Activated CD4-positive, alpha-beta T cell treated with anti-CD3 and anti-CD28 coated beads for 36 hours (primary cell): ENCODE results near the gene PANK2. TPM values are rescaled to one million over a fixed set of nuclear protein-coding genes. Genes with fewer than 3 reads are reported as not detected.
"Not testable (repeated sequence)": the region's sequence is repeated elsewhere in the genome, so short reads cannot be mapped to it uniquely, and the experiment has no call there.

Source experiments
- ATAC-seq: fragments of 200-7000 bp; cut with Tn5 transposase; one replicate; pipeline ENCODE4 v1.10.0; 2021; ENCODE audit warnings: mild to moderate bottlenecking, moderate library complexity
- CTCF ChIA-PET: fragments of 350-600 bp; sonication (Branson Sonifier 250); formaldehyde crosslinking; loops from one replicate; lab custom pipeline; 2021; ENCODE audit warnings: antibody characterized with exemption; lab: Charles Lee
- POLR2A ChIA-PET: fragments of 350-600 bp; sonication (Branson Sonifier 250); formaldehyde crosslinking; loops from one replicate; lab custom pipeline; 2021; ENCODE audit warnings: antibody characterized with exemption, inconsistent platforms; lab: Charles Lee
- DNase-seq: peaks from one replicate; pipeline ENCODE4 v3.0.0-alpha.2; 2020
- H3K27ac Mint-ChIP-seq: one replicate; pipeline ENCODE4 v1.8.0; 2021; ENCODE audit warnings: mixed read lengths
- H3K27me3 Mint-ChIP-seq: one replicate; pipeline ENCODE4 v1.8.0; 2021; ENCODE audit warnings: mixed read lengths
- H3K36me3 Mint-ChIP-seq: one replicate; pipeline ENCODE4 v1.8.0; 2021; ENCODE audit warnings: low read depth, mixed read lengths
- H3K4me1 Mint-ChIP-seq: one replicate; pipeline ENCODE4 v1.8.0; 2021; ENCODE audit warnings: mixed read lengths
- H3K4me3 Mint-ChIP-seq: one replicate; pipeline ENCODE4 v1.8.0; 2021; ENCODE audit warnings: mild to moderate bottlenecking, moderate library complexity, mixed read lengths
- H3K9me3 Mint-ChIP-seq: one replicate; pipeline ENCODE4 v1.8.0; 2021; ENCODE audit warnings: low read depth, mixed read lengths
- intact Hi-C, 2 experiments: fragments of 100-400 bp; cut with DNase I in 1 of 2; cut with micrococcal nuclease in 1 of 2; formaldehyde crosslinking; loops; one replicate each; pipeline versions ENCODE4 v1.14.2 to v1.15.1; 2022 to 2024; cut with DNase I, micrococcal nuclease
- total RNA-seq, 2 experiments: library from RNA; stranded (reverse); gene quantifications; one replicate each; pipeline ENCODE4 v1.2.3, GENCODE V29; 2021

Gene PANK2
- total RNA-seq, 2 experiments from 2014 or later, result 37.2 to 50.2 TPM

DNA sequence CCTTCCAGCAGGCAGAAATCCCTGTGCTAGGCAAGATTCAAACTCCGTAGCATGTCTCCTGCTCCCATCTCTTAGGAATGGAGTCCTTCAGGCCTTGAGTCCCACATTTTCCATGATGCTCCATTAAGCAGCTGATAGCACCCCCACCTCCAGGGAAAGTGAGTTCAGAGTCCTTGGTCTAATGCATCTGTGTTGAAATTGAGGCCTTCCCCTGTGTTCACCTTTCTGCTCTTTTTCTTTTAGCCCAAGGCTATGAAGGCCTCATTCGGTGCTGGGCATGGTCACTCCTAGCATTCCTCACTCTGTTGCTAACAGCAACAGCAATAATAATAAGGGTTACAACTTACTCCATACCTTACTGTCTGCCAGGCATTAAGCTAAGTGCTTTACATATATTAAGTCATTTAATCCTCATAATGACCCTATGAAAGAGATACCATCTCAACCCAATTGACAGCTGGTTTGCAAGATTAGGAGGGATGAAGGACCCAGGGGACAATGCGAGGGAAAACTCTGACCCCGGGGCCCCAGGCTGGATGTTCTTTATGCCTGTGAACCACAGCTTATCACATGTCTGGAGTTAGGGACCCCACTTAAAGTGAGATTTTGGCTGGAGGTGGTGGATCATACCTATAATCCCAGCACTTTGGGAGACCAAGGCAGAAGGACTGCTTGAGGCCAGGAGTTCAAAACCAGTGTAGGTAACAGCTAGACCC lies 17.5 kb upstream of the PANK2 start:
- Mint-ChIP-seq H3K4me1 (peaks cover 8% of the 10 kb centered on the region), H3K36me3 (peaks cover 17% of the 10 kb centered on the region), H3K4me3 (no peak overlapping the region), H3K27me3 (no peaks in the 10 kb centered on the region), H3K9me3 (no peaks in the 10 kb centered on the region), H3K27ac (no peak overlapping the region)
- no peak for ATAC-seq
- ChIA-PET POLR2A (no interaction called here), CTCF (interaction anchor here (0.6 to 1.3 kb wide), 4 partner anchors 11 to 121 kb away, joined by 3 to 4 read pairs (median 4); no protein-coding TSS in a partner anchor)
- no peak for DNase-seq
- intact Hi-C loops, result no loop called here

DNA sequence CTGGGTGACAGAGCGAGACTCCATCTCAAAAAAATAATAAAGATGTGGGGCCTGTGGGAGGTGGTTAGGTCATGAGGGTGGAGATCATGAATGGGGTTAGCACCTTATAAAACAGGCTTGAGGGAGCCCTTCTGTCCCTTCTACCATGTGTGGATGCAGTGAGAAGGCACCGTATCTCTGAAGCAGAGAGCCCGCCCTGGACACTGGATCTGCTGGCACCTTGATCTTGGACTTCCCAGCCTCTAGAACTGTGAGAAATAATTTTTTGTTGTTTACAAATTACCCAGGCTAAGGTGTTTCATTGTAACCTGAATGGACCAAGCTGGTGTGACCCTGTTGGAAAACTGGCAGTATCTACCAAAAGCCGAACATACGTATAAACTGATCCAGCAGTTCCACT lies 15.7 kb upstream of the PANK2 start:
- intact Hi-C loops, result no loop called here

DNA sequence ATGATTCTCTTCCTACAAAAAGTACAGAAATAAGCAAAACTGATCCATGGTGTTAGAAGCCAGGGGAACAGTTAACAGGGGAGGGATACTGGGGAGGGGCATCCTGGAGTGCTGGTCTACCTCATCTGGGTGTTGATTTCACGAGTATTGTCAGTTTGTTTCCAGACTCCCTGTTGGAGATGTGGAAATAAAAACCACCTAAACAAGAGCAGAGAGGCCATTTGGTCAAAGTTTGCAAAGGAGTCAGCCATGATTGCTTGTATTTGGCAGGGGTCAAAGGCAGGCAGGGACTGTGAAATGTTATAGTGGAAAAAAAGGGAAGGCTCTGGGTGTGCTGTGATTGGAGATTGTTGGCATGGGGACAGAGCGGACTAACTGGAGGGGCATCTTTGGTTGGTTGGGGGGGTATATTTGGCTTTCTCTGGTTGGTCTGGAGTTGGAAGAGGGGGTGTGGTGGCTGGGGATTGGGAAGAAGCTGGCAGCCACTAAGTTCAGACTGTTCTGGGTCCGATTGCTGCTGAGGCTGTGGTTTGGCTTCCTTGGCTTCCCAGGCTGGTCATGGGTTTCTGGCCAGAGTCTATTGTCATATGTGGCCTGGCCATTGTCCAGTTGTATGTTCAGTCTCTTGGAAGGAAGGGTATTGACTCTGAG lies 14.9 kb upstream of the PANK2 start:
- intact Hi-C loops, result no loop called here
- ChIA-PET CTCF (interaction anchor here (0.6 kb wide), 1 partner anchor 26 kb away, joined by 3 read pairs; no protein-coding TSS in a partner anchor), POLR2A (no interaction called here)
- H3K4me1 Mint-ChIP-seq, result peaks cover 8% of the 10 kb centered on the region
- no peaks in the 10 kb centered on the region for H3K27me3 Mint-ChIP-seq
- H3K4me3 Mint-ChIP-seq, result no peak overlapping the region
- H3K36me3 Mint-ChIP-seq, result peaks cover 17% of the 10 kb centered on the region
- no peak for ATAC-seq
- no peaks in the 10 kb centered on the region for H3K9me3 Mint-ChIP-seq
- H3K27ac Mint-ChIP-seq, result no peak overlapping the region
- no peak for DNase-seq

More for the DNA sequence above, 15.7 kb upstream of the PANK2 start:
- Mint-ChIP-seq H3K36me3 (peaks cover 17% of the 10 kb centered on the region), H3K9me3 (no peaks in the 10 kb centered on the region), H3K4me1 (peaks cover 8% of the 10 kb centered on the region), H3K27me3 (no peaks in the 10 kb centered on the region), H3K27ac (no peak overlapping the region), H3K4me3 (no peak overlapping the region)
- no peak for DNase-seq
- ATAC-seq, result no peak
- ChIA-PET CTCF (no interaction called here), POLR2A (no interaction called here)

DNA sequence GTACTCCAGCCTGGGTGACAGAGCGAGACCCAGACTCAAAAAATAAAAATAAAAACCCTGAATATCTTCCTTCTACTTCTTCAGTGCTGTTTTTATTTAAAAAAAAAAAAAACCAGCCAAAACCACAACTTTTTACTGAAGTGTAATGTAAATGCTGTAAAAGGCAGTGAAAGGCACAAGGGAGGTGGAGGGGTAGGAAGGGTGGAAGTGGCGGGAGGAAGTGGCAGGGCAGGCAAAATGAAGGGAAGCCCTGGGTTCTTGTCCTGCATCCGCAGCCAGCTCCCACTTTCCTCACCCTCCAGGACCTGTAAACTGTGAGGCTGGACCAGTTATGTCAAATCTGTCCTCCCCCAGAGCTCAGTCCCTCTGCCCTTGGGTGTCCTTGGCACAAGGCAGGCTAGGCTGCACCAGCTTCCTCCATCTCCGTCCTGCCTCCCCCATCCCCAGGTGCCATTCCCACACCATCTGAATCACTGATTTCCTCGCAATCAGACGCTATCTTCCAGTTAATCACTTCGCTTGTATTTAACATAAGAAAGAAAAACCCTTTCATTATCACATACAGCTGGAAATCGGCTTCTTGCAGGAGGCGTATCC lies 13.7 kb upstream of the PANK2 start:
- CTCF ChIA-PET, result interaction anchor here (0.7 to 1.8 kb wide), 4 partner anchors 9 to 217 kb away, joined by 3 to 8 read pairs (median 5); no protein-coding TSS in a partner anchor
- Mint-ChIP-seq H3K9me3 (no peaks in the 10 kb centered on the region), H3K27me3 (no peaks in the 10 kb centered on the region), H3K27ac (no peak overlapping the region), H3K4me1 (peaks cover 8% of the 10 kb centered on the region), H3K36me3 (peaks cover 17% of the 10 kb centered on the region), H3K4me3 (no peak overlapping the region)
- ATAC-seq, result no peak
- intact Hi-C loops, result no loop called here
- DNase-seq, result no peak
- POLR2A ChIA-PET, result interaction anchor here (0.7 kb wide), 1 partner anchor 9 kb away, joined by 3 read pairs; no protein-coding TSS in a partner anchor

DNA sequence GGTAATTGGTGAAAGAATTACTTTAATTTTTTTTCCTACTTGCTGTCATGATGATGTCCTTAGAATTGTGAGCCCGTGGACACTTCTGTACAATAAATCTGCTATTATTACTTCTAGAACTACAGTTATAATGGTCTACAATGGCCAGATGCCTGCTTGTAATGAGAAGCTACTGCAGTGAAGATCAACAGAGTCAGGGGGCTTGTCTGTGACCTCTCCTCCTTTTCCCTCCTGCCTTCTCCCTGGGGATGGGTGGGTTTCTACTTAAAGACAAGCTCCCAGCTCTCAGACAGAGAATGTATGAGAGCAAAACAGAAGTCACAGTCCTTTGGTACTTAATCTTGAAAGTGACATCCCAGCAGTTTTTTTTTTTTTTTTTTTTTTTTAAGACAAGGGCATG lies 13.2 kb upstream of the PANK2 start:
- no peaks in the 10 kb centered on the region for H3K9me3 Mint-ChIP-seq
- H3K36me3 Mint-ChIP-seq, result peaks cover 17% of the 10 kb centered on the region
- H3K4me1 Mint-ChIP-seq, result peaks cover 8% of the 10 kb centered on the region
- H3K27me3 Mint-ChIP-seq, result no peaks in the 10 kb centered on the region
- ChIA-PET CTCF (interaction anchor here (0.9 to 1.8 kb wide), 3 partner anchors 9 to 21 kb away, joined by 3 to 8 read pairs (median 7); no protein-coding TSS in a partner anchor), POLR2A (interaction anchor here (0.7 kb wide), 1 partner anchor 10 kb away, joined by 3 read pairs; no protein-coding TSS in a partner anchor)
- ATAC-seq (no peak), DNase-seq (no peak)
- intact Hi-C loops, result no loop called here
- H3K4me3 Mint-ChIP-seq, result no peak overlapping the region
- no peak overlapping the region for H3K27ac Mint-ChIP-seq

DNA sequence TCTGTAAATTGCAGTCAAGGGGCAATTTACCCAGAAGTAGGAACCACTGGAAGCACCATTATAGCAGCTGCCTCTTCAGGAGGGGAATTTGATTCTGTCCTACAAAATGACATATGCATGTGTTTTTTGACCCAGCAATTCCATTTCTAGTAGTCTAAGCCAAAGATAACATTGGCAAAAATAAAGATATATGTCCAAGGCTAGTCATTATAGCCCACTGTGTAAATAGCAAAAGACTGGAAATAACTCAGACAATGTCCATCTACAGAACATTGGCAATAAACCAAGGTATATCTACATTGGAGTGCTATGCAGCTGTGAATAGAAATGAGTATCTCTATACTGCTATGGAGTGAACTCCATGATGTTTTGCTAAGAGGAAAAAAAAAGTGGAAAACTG lies 12.5 kb upstream of the PANK2 start:
- POLR2A ChIA-PET, result no interaction called here
- H3K9me3 Mint-ChIP-seq, result no peaks in the 10 kb centered on the region
- peaks cover 17% of the 10 kb centered on the region for H3K36me3 Mint-ChIP-seq
- intact Hi-C loops, result no loop called here
- ATAC-seq (no peak), DNase-seq (no peak)
- peaks cover 8% of the 10 kb centered on the region for H3K4me1 Mint-ChIP-seq
- no peak overlapping the region for H3K4me3 Mint-ChIP-seq
- CTCF ChIA-PET, result interaction anchor here (0.7 to 1.8 kb wide), 3 partner anchors 9 to 22 kb away, joined by 3 to 8 read pairs (median 7); no protein-coding TSS in a partner anchor
- no peak overlapping the region for H3K27ac Mint-ChIP-seq
- H3K27me3 Mint-ChIP-seq, result no peaks in the 10 kb centered on the region

DNA sequence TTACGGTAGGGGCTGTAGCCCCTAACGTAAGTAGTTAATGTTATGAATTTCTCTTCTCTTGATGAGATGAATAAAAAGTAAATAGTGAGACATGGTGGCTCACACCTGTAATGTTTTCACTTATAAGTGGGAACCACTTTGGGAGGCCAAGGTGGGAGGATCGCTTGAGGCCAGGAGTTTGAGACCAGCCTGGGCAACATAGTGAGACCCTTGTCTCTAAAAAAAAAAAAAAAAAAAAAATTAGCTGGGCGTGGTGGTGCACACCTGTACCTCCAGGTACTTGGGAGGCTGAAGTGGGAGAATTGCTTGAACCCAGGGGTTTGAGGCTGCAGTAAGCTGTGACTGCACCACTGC lies 10.3 kb upstream of the PANK2 start:
- H3K4me3 Mint-ChIP-seq, POLR2A ChIA-PET, intact Hi-C loops, H3K27ac Mint-ChIP-seq, DNase-seq, CTCF ChIA-PET, H3K4me1 Mint-ChIP-seq, H3K27me3 Mint-ChIP-seq, H3K36me3 Mint-ChIP-seq, H3K9me3 Mint-ChIP-seq, ATAC-seq: not testable (repeated sequence)

DNA sequence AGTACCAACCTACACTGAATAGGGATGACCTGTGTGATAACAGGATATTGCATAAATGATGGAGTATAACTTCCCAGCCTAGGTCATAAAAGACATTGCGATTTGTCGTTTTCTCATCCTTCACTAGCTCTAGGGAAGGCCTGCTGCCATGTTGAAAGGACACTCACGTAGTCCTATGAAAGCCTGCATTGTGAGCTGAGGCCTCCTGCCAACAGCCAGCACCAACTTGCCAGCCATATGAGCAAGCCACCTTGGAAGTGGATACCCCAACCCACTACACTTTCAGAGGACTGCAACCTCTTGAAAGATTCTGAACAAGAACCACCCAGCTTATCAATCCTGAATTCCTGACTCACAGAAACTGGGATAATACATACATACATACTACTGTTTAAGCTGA lies 3.5 kb upstream of the PANK2 start:
- H3K4me1 Mint-ChIP-seq, result peaks cover 16% of the 10 kb centered on the region
- no peak for ATAC-seq
- no peaks in the 10 kb centered on the region for H3K9me3 Mint-ChIP-seq
- POLR2A ChIA-PET, result interaction anchor here (0.6 kb wide), 1 partner anchor 76 kb away, joined by 5 read pairs; no protein-coding TSS in a partner anchor
- DNase-seq, result no peak
- CTCF ChIA-PET, result interaction anchor here (0.9 to 1.5 kb wide), 3 partner anchors 10 to 136 kb away, joined by 3 to 8 read pairs (median 4); no protein-coding TSS in a partner anchor
- no peak overlapping the region for H3K27ac Mint-ChIP-seq
- no peak overlapping the region for H3K4me3 Mint-ChIP-seq
- no peaks in the 10 kb centered on the region for H3K27me3 Mint-ChIP-seq
- intact Hi-C loops, result loop anchor here in 1 of 2 experiments (5.0 kb wide), 1 partner anchor 97 kb away; no protein-coding TSS in a partner anchor
- peaks cover 20% of the 10 kb centered on the region for H3K36me3 Mint-ChIP-seq

DNA sequence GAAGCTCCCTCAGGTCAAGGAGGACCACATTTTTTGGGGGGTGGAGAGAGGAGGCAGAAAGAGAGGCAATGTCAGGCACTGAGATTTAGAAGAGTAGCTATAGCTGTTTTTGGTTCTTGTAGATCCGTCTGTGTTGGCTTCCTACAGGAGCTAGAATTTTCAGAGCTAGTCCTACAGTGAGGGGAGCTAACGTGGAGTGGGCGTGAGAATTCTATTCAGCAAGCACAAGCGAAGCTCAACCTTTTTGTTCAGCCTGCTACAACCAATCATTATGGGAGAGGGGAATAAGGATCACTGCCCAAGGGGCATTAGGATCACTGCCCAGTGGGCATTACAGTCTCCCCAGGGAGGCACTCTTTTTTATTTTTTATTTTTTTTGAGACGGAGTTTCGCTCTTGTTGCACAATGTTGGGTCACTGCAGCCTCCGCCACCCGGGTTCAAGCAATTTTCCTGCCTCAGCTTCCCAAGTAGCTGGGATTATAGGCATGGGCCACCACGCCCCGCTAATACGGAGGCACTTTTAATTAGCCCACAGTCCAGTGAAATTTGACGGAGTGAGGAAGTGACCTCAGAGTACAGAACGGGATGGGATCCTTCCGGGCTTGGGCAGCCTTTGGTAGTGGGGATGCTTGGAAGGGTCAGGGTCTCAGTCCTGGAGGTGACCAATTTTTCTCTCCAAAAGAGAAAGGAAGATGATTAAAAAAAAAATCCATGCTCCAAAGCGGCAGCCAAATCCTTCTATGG lies 1.1 kb upstream of the PANK2 start:
- ChIA-PET CTCF (interaction anchor here (0.5 to 1.4 kb wide), 8 partner anchors 11 to 1421 kb away, joined by 3 to 4 read pairs (median 3); no protein-coding TSS in a partner anchor), POLR2A (interaction anchor here (0.5 to 0.8 kb wide), 3 partner anchors 92 to 121 kb away, joined by 3 to 6 read pairs (median 6); partner anchors contain the start of genes ADISSP and CDC25B)
- DNase-seq, result no peak
- no peaks in the 10 kb centered on the region for H3K9me3 Mint-ChIP-seq
- peaks cover 39% of the 10 kb centered on the region for H3K4me1 Mint-ChIP-seq
- H3K27ac Mint-ChIP-seq, result peak overlapping the region; percentile 92
- peaks cover 43% of the 10 kb centered on the region for H3K36me3 Mint-ChIP-seq
- H3K27me3 Mint-ChIP-seq, result no peaks in the 10 kb centered on the region
- H3K4me3 Mint-ChIP-seq, result peak overlapping the region; percentile 95
- ATAC-seq, result no peak
- intact Hi-C loops, result loop anchor here (1.0 to 5.0 kb wide), 4 partner anchors 19 to 101 kb away; partner anchors contain the start of gene CENPB (in 1 of the 2)

DNA sequence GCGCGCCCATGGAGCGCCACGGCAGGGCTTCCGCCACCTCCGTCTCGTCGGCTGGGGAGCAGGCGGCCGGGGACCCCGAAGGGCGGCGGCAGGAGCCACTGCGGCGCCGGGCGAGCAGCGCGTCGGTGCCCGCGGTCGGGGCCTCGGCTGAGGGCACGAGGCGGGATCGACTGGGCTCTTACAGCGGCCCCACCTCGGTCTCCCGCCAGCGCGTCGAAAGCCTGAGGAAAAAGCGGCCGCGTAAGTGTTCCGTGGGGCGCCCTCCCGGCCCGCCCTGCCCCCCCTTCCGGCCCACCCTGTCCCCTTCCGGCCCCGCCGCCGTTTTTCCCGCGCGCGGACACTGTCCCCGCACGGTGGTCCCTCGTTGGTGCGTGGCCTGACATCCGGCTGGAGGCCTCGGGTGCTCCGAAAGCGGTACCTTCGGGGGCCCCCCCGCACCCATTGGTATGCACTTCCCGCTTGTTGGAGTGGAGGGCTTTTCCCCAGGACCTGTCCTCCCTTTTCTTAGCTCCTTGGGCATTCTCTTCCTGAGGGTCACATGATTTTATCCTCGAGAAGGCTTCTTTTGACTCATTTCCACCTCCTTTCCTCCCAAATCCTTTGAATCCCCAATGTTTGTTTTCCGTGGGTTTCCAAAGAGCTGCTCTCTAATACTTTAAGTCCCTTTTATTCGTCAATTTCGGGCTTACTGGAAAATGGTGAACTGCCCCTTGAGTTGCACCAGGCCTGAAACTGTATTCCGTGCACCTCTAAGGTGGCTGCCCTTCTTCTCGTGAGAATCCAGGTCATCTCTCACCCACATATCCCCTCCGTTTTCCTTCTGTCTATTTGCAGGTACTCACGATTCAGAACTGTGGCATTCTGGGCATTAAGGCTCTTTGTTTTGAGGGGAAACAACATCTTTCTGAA lies 556 bp downstream of the PANK2 start:
- ChIA-PET POLR2A (interaction anchor here (0.6 kb wide), 1 partner anchor 80 kb away, joined by 4 read pairs; no protein-coding TSS in a partner anchor), CTCF (interaction anchor here (1.0 kb wide), 2 partner anchors 124 kb away, joined by 3 read pairs; no protein-coding TSS in a partner anchor)
- Mint-ChIP-seq H3K4me3 (peak overlapping the region; percentile 95), H3K36me3 (peaks cover 48% of the 10 kb centered on the region), H3K4me1 (peaks cover 48% of the 10 kb centered on the region), H3K27ac (peak overlapping the region; percentile 93), H3K27me3 (no peaks in the 10 kb centered on the region), H3K9me3 (no peaks in the 10 kb centered on the region)
- peak; percentile 12 for ATAC-seq
- peak; percentile 67 for DNase-seq
- intact Hi-C loops, result loop anchor here (1.0 to 5.0 kb wide), 11 partner anchors 17 to 198 kb away; partner anchors contain the start of genes ADISSP (in 1 of the 2), AP5S1 (in 1 of the 2), CENPB (in 1 of the 2) and MAVS (in 1 of the 2)
